Aorta (tissue), 5 donors: ENCODE measurements around the gene NOTCH1. TPM values are rescaled to one million over a fixed set of nuclear protein-coding genes. Genes with fewer than 3 reads are reported as not detected.

Experiments used
- ATAC-seq: fragments of 200-7000 bp; cut with Tn5 transposase; one replicate; pipeline ENCODE4 v1.9.1; 2022; ENCODE audit warnings: moderate library complexity; ENCODE audit not compliant: low FRiP score
- DNase-seq, 2 donors: peaks; one replicate each; pipeline ENCODE4 v3.0.0-alpha.2; 2020
- H3K27ac ChIP-seq, 2 donors: one replicate each; pipeline ENCODE4 v1.5.1; 2013; ENCODE audit warnings: low read length in 2 of 2, mild to moderate bottlenecking in 2 of 2, moderate library complexity in 2 of 2, control low read depth in 1 of 2, inconsistent platforms in 1 of 2, low read depth in 1 of 2
- H3K27me3 ChIP-seq, 2 donors: one replicate each; pipeline ENCODE4 v1.6.1; 2013; ENCODE audit warnings: control low read depth in 1 of 2, low read length in 1 of 2, mild to moderate bottlenecking in 1 of 2, moderate library complexity in 1 of 2; ENCODE audit not compliant: insufficient read depth in 2 of 2, control insufficient read depth in 1 of 2
- H3K36me3 ChIP-seq, 2 donors: one replicate each; pipeline ENCODE4 v1.6.1; 2013; ENCODE audit warnings: control low read depth in 1 of 2, low read length in 1 of 2, mild to moderate bottlenecking in 1 of 2; ENCODE audit not compliant: insufficient read depth in 2 of 2, control insufficient read depth in 1 of 2
- H3K4me1 ChIP-seq, 2 donors: one replicate each; pipeline ENCODE4 v1.6.1; 2013; ENCODE audit warnings: low read length in 2 of 2, control low read depth in 1 of 2, mild to moderate bottlenecking in 1 of 2, moderate library complexity in 1 of 2; ENCODE audit not compliant: insufficient read depth in 2 of 2, control insufficient read depth in 1 of 2
- H3K4me3 ChIP-seq, 2 donors: one replicate each; pipeline ENCODE4 v1.5.1; 2013; ENCODE audit warnings: low read length in 2 of 2, control low read depth in 1 of 2, mild to moderate bottlenecking in 1 of 2
- H3K9me3 ChIP-seq: one replicate; pipeline ENCODE4 v1.6.1; 2013; ENCODE audit warnings: mild to moderate bottlenecking, low read length; ENCODE audit not compliant: control insufficient read depth
- WGBS, 2 donors: extraction: QIAGEN DNeasy Blood & Tissue Kit; methylation state at CpG; one replicate each; pipeline ENCODE4 v1.1.7; 2013; 5-methylcytosine and 5-hydroxymethylcytosine counted together
- intact Hi-C, 2 donors: fragments of 100-400 bp; cut with DNase I; formaldehyde crosslinking; loops; one replicate each; pipeline versions ENCODE4 v1.14.2 to v1.15.0; 2022
- polyA plus RNA-seq, 2 donors: library from polyadenylated mRNA; stranded (reverse); fragments of 200-250 nt; gene quantifications; one replicate each; pipeline ENCODE4 v1.2.3, GENCODE V29; 2013
- total RNA-seq, 2 donors: library from RNA; stranded (reverse); fragmentation: NEBNext Ultra II Directional; extraction: Animal tissue kit (Norgen Biotek cat#: 25700); gene quantifications; one replicate each; pipeline ENCODE4 v1.2.1, GENCODE V29; 2021
- donor health status: healthy with polysubstance abuse.
- donor health status: Bipolar disorder and iron deficiency.
- donor health status: DM: no; HTN: no; CAD: no.
- donor health status: DM: no; HTN: no; CAD: no.
- donor health status: DM: yes; HTN: yes; CAD: no.

The NOTCH1 gene
- total and polyA plus RNA-seq, 4 donors: 3.1 to 81.6 (median 27.9) TPM

DNA sequence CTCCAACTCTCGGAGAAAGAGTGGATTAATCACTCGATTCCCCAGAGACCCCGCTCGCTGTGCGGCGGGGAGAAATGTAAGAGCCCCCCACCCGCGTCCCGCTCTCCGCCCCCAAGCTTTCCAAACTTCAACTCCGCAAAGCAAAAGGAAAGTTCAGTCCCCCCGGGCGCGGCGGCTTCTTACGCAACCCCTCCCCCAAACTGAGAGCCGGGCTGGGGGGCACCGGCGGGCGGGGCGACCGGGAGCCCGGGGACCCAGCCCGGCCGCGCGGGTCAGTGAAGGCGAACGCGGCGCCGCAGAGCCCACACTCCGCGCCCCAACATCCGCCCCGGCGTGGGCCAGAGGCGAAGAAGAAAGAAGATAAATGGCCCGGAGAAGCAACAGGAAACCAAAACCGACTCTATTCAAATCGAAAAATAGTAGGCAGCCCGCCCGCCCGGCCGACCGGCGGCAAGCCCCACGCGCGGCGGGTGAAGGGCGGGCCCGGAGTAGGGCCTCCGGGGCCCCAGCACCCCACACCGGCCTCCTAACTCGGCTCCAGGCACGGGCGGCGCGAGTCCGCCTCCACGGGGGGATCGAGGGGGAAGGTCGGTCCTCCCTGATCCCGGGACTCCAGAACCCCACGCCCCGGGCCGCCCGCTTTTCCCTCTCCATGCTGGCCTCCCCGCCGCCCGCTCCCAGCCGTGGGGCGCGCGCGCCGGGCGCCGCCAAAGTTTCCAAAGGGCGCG is 720 bp downstream of the NOTCH1 start:
- no peaks in the 10 kb centered on the region for H3K27me3 ChIP-seq
- intact Hi-C loops: loop anchor here in 1 of 2 donors (5.0 kb wide), 3 partner anchors 48 to 82 kb away; no protein-coding TSS in a partner anchor
- WGBS, 2 donors: 0% methylated on average over 71 to 82 of the region's 82 CpGs
- no peak overlapping the region for H3K27ac ChIP-seq
- no peaks in the 10 kb centered on the region for H3K9me3 ChIP-seq
- DNase-seq (peak in 1 of 2 donors; percentile 85), ATAC-seq (no peak)
- peak overlapping the region; percentile 84 to 87 for H3K4me3 ChIP-seq
- H3K4me1 ChIP-seq: no peaks in the 10 kb centered on the region
- no peaks in the 10 kb centered on the region for H3K36me3 ChIP-seq

DNA sequence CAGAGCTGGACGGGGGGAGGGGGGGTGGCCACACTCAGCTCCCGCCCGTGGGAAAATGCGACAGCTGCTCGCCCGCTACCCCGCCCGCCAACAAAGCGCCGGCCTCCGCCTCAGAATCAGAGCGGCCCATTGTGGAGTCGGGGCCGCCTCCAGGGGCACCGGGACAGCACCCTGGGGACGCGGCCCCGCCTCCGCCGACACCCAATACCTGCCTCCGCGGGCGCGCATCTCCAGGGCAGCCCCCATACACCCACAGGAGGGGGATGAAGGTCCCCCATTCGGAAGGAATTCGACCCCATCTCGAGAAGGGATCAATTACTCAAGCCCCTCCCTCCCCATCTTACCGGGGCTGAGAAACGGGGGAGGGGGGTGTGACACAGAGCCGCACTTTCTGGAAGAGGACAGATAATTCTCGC is 1.3 kb downstream of the NOTCH1 start:
- no peaks in the 10 kb centered on the region for H3K27me3 ChIP-seq
- intact Hi-C loops: loop anchor here in 1 of 2 donors (5.0 kb wide), 2 partner anchors 47 to 83 kb away; no protein-coding TSS in a partner anchor
- no peaks in the 10 kb centered on the region for H3K9me3 ChIP-seq
- H3K4me1 ChIP-seq: no peaks in the 10 kb centered on the region
- 0 to 1% methylated on average over 29 to 31 of the region's 31 CpGs for WGBS, 2 donors
- no peak for ATAC-seq
- no peak overlapping the region for H3K27ac ChIP-seq
- H3K4me3 ChIP-seq: peak overlapping the region; percentile 84 to 87
- peak; percentile 76 to 88 for DNase-seq
- no peaks in the 10 kb centered on the region for H3K36me3 ChIP-seq

DNA sequence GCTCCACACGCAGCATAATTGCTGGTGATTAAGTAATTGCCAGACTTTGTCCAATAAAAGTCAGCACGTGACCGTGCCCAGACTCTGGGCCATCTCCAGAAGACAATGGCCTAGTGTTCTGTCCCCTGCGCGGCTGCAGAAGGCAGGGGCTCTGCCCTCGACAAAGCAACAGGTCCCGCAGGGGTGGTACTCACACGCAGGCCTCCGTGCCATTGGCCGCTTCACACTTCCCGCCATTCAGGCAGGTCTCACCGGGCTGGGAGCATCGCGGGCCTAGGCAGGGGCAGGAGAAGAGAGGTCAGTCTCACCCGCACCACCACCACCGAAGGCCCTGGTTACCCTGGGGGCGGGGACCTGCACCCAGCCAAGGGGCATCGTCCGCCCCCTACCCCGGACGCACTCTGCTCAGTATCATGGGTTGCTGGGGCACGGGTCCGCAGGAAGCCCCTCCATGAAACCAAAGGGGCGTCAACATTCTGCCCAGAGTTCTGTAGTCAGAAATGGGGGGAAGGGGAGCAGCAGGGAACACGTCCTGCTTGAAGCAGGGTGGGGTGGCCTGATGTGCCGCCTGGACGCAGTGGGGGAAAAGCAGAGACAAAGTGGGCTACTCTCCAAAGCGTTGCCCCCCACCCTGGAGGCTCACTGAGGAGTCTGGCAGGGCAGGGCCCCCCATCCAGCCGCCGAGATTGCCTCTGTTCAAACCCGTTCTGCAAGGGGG is 1.9 kb downstream of the NOTCH1 start:
- H3K9me3 ChIP-seq: no peaks in the 10 kb centered on the region
- H3K27me3 ChIP-seq: no peaks in the 10 kb centered on the region
- H3K4me3 ChIP-seq: peak overlapping the region in 1 of 2 donors; percentile 84
- 48 to 56% methylated on average over 30 to 31 of the region's 31 CpGs for WGBS, 2 donors
- DNase-seq (no peak), ATAC-seq (no peak)
- no peaks in the 10 kb centered on the region for H3K36me3 ChIP-seq
- H3K4me1 ChIP-seq: no peaks in the 10 kb centered on the region
- intact Hi-C loops: loop anchor here in 1 of 2 donors (5.0 kb wide), 2 partner anchors 47 to 83 kb away; no protein-coding TSS in a partner anchor
- no peak overlapping the region for H3K27ac ChIP-seq

DNA sequence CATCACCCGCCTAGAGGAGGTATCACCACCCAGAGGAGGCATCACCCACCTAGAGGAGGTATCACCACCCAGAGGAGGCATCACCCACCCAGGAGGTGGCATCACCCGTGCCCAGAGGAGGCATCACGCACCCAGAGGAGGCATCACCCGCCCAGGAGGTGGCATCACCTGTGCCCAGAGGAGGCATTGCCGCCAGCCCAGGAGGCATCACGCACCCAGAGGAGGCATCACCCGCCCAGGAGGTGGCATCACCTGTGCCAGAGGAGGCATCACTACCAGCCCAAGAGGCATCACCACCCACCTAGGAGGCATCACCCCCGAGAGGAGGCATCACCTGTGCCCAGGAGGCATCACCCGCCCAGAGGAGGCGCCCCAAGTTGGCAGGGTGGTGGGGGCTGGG is 2.6 kb downstream of the NOTCH1 start:
- H3K4me3 ChIP-seq: no peak overlapping the region
- no peak overlapping the region for H3K27ac ChIP-seq
- ATAC-seq: no peak
- no peaks in the 10 kb centered on the region for H3K4me1 ChIP-seq
- intact Hi-C loops: loop anchor here in 1 of 2 donors (5.0 kb wide), 2 partner anchors 46 to 84 kb away; no protein-coding TSS in a partner anchor
- no peaks in the 10 kb centered on the region for H3K36me3 ChIP-seq
- WGBS, 2 donors: 94 to 96% methylated on average over 10 of the region's 10 CpGs
- no peaks in the 10 kb centered on the region for H3K9me3 ChIP-seq
- no peak for DNase-seq
- no peaks in the 10 kb centered on the region for H3K27me3 ChIP-seq

DNA sequence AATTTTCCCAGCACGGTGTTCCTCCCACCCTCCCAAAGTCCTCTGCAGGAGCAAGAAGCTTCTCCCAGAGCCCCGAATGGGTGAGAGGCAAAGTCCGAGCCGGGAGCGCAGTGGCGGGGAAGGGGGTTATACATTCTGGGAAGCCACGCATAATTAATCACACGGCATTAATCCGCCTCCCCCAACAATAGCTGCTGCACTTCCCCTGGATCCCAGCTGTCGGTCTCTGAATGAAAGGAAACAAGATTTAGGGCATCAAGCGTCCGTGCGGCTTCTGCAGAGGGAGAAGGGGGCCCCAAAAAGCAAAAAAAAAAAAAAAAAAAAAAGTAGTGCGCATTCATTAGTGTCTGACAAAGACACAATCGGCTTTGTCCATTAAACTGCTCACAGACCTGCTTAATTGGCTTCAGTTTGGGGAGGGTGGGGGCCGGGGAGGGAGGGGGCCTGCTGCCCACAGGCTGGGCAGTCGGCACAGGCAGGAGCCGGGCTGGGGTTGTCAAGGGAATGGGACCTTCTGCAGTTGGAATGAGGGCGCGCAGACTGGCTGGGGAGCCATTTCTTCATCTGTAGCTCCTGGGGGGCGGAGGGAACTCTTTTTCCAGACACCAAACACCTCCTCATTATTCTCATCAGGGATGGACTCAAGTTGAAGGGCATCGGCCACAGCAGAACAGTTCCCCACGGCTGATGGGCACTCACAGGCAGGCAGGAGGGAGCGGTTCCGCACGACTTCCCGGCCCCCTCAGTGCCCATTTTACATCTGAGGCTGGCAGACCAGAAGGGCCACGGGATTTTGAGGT is 3.4 kb downstream of the NOTCH1 start:
- no peak overlapping the region for H3K4me3 ChIP-seq
- no peak overlapping the region for H3K27ac ChIP-seq
- no peaks in the 10 kb centered on the region for H3K4me1 ChIP-seq
- H3K36me3 ChIP-seq: no peaks in the 10 kb centered on the region
- intact Hi-C loops: loop anchor here in 1 of 2 donors (5.0 kb wide), 2 partner anchors 45 to 85 kb away; no protein-coding TSS in a partner anchor
- H3K27me3 ChIP-seq: no peaks in the 10 kb centered on the region
- 84 to 87% methylated on average over 28 of the region's 28 CpGs for WGBS, 2 donors
- ATAC-seq (no peak), DNase-seq (no peak)
- H3K9me3 ChIP-seq: no peaks in the 10 kb centered on the region

DNA sequence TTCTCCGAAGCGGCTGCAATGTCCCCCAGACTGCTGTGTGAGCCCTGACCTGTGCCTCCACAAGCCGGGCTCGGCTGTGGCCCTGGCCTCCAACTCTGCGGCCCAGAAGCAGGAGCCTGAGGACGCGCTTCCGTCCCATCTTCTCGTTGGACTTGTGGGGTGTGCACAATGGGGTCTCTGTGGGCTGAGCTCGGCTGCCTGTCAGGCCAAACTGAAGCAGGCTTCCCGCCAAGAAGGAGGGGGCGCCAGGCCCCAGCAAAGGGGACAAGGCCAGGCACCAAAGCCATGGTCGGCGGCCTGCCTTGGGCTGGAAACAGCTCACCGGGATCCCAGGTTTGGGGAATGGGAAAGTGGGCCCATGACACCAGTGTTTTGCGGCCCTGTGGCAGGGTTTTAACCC is 4.1 kb downstream of the NOTCH1 start:
- no peak overlapping the region for H3K4me3 ChIP-seq
- H3K27me3 ChIP-seq: no peaks in the 10 kb centered on the region
- H3K27ac ChIP-seq: no peak overlapping the region
- H3K4me1 ChIP-seq: no peaks in the 10 kb centered on the region
- no peaks in the 10 kb centered on the region for H3K36me3 ChIP-seq
- no peaks in the 10 kb centered on the region for H3K9me3 ChIP-seq
- 81 to 85% methylated on average over 16 of the region's 16 CpGs for WGBS, 2 donors
- DNase-seq (no peak), ATAC-seq (no peak)
- intact Hi-C loops: loop anchor here in 1 of 2 donors (5.0 kb wide), 2 partner anchors 44 to 86 kb away; no protein-coding TSS in a partner anchor

DNA sequence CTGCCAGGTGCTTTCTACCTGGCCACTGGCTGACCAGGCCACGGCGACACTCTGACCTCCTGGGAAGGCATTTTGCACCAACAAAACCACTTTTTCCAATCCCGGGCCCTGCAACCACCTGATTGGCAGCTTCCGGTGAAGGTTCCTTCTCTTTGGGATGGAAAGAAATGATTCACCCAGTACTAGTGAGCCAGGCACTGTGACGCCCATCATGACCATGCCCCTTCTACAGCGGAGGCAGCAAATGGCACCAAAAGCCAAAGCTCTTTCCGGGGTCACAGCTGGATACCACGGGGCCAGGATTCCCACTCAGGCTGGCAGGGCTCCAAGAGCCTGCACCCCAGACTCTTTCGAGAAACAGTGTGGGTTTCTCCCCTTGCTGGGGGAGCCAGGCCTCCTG is 4.7 kb downstream of the NOTCH1 start:
- intact Hi-C loops: loop anchor here in 1 of 2 donors (5.0 kb wide), 2 partner anchors 44 to 86 kb away; no protein-coding TSS in a partner anchor
- H3K36me3 ChIP-seq: no peaks in the 10 kb centered on the region
- H3K27ac ChIP-seq: no peak overlapping the region
- H3K27me3 ChIP-seq: no peaks in the 10 kb centered on the region
- DNase-seq (no peak), ATAC-seq (no peak)
- no peak overlapping the region for H3K4me3 ChIP-seq
- no peaks in the 10 kb centered on the region for H3K4me1 ChIP-seq
- no peaks in the 10 kb centered on the region for H3K9me3 ChIP-seq
- 64 to 84% methylated on average over 9 of the region's 9 CpGs for WGBS, 2 donors
